DOHH2 (cell line): ENCODE data around the gene CTIF.

ENCODE experiments used
- EZH2phosphoT487 ChIP-seq: fragments of 200-600 bp; sonication (generic); IDR thresholded peaks from 2 replicates; pipeline ENCODE4 v1.6.1; 2017; ENCODE audit warnings: borderline replicate concordance, mild to moderate bottlenecking, antibody characterized with exemption, low read length, moderate library complexity, mixed read lengths
- TF ChIP-seq, protein P1 (sequence below): fragments of 200-600 bp; sonication (generic); IDR thresholded peaks from one replicate; pipeline ENCODE4 v1.5.1; 2014; ENCODE audit warnings: antibody characterized with exemption, mild to moderate bottlenecking, low read depth, low read length; ENCODE audit not compliant: poor library complexity, severe bottlenecking

DNA sequence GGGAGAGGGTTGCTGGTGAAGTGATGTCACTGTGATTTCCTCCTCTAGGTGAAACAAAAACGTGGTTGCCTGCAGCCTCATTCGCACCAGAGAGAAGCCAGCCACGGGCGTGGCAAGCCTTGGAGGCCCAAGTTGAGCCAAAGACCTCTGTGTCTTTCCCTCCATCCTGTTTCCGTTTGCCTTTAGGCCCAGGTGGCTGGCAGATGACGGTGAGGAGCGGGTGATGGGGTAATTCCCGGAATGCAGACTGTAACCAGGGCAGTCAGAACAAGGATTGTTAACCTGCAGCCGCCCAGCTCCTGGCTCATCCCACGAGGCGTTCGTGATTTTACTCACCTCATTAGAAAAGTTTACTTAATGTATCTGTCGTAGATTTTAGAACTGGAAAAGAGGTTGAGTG lies 14.4 kb downstream of the CTIF start:
- TF ChIP-seq, protein P1, sequence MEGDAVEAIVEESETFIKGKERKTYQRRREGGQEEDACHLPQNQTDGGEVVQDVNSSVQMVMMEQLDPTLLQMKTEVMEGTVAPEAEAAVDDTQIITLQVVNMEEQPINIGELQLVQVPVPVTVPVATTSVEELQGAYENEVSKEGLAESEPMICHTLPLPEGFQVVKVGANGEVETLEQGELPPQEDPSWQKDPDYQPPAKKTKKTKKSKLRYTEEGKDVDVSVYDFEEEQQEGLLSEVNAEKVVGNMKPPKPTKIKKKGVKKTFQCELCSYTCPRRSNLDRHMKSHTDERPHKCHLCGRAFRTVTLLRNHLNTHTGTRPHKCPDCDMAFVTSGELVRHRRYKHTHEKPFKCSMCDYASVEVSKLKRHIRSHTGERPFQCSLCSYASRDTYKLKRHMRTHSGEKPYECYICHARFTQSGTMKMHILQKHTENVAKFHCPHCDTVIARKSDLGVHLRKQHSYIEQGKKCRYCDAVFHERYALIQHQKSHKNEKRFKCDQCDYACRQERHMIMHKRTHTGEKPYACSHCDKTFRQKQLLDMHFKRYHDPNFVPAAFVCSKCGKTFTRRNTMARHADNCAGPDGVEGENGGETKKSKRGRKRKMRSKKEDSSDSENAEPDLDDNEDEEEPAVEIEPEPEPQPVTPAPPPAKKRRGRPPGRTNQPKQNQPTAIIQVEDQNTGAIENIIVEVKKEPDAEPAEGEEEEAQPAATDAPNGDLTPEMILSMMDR: no peak
- no peak for TF ChIP-seq EZH2phosphoT487
